Neural cell (in vitro differentiated cells): ENCODE data around the gene GRID1. TPM values are rescaled to one million over a fixed set of nuclear protein-coding genes. Genes with fewer than 3 reads are reported as not detected.

ENCODE experiments used
- H2AFZ ChIP-seq: fragments of 200-600, 300-800 bp; sonication (generic), shearing (Covaris generic); 2 replicates; pipeline ENCODE4 v1.6.0; 2014; ENCODE audit warnings: low read depth, mild to moderate bottlenecking, antibody characterized with exemption, low read length, moderate library complexity
- H3F3A ChIP-seq: fragments of 200-600 bp; shearing (Covaris generic); 2 replicates; pipeline ENCODE4 v1.6.1; 2016; ENCODE audit warnings: mild to moderate bottlenecking, moderate library complexity, mixed read lengths, antibody characterized with exemption, low read length; ENCODE audit not compliant: insufficient read depth, poor library complexity, severe bottlenecking
- H3K27ac ChIP-seq: fragments of 200-600, 300-800 bp; sonication (generic), shearing (Covaris generic); 2 replicates; pipeline ENCODE4 v1.5.1; 2014; ENCODE audit warnings: mild to moderate bottlenecking, low read length, moderate library complexity
- H3K27me3 ChIP-seq: fragments of 300-800, 200-600 bp; sonication (generic), shearing (Covaris generic); 2 replicates; pipeline ENCODE4 v1.6.0; 2014; ENCODE audit warnings: mild to moderate bottlenecking, low read depth, low read length, moderate library complexity; ENCODE audit not compliant: insufficient read depth
- H3K36me3 ChIP-seq: fragments of 300-800, 200-600 bp; sonication (generic), shearing (Covaris generic); 2 replicates; pipeline ENCODE4 v1.5.1; 2014; ENCODE audit warnings: mild to moderate bottlenecking, antibody characterized with exemption, low read length, moderate library complexity; ENCODE audit not compliant: insufficient read depth
- H3K4me2 ChIP-seq: fragments of 300-800, 200-600 bp; sonication (generic), shearing (Covaris generic); 2 replicates; pipeline ENCODE4 v1.6.0; 2014; ENCODE audit warnings: mild to moderate bottlenecking, low read length
- H3K4me3 ChIP-seq: fragments of 300-800, 200-600 bp; sonication (generic), shearing (Covaris generic); 2 replicates; pipeline ENCODE4 v1.5.1; 2014; ENCODE audit warnings: mild to moderate bottlenecking, low read length, moderate library complexity
- H3K79me2 ChIP-seq: fragments of 200-600 bp; shearing (Covaris generic); replicated peaks from 2 replicates; pipeline ENCODE4 v1.6.0; 2014; ENCODE audit warnings: mild to moderate bottlenecking, low read length, moderate library complexity; ENCODE audit not compliant: insufficient read depth
- H3K9ac ChIP-seq: fragments of 300-800, 200-600 bp; sonication (generic), shearing (Covaris generic); 2 replicates; pipeline ENCODE4 v1.6.1; 2016; ENCODE audit warnings: mild to moderate bottlenecking, low read length, mixed read lengths
- H3K9me2 ChIP-seq: fragments of 200-600 bp; shearing (Covaris generic); 2 replicates; pipeline ENCODE4 v1.6.1; 2016; ENCODE audit warnings: mild to moderate bottlenecking, low read length, mixed read lengths; ENCODE audit not compliant: insufficient read depth
- H3K9me3 ChIP-seq: fragments of 200-600, 300-800 bp; sonication (generic), shearing (Covaris generic); 2 replicates; pipeline ENCODE4 v1.6.1; 2016; ENCODE audit warnings: mild to moderate bottlenecking, mixed run types, low read length, moderate library complexity, mixed read lengths
- H4K20me1 ChIP-seq: fragments of 200-600 bp; shearing (Covaris generic); 2 replicates; pipeline ENCODE4 v1.6.1; 2016; ENCODE audit warnings: mild to moderate bottlenecking, mixed run types; ENCODE audit not compliant: insufficient read depth
- CTCF ChIP-seq: fragments of 450-650 bp; IDR thresholded peaks from 2 replicates; pipeline ENCODE4 v1.5.1; 2014; ENCODE audit warnings: antibody characterized with exemption, mild to moderate bottlenecking, moderate library complexity; ENCODE audit not compliant: poor library complexity, severe bottlenecking
- MXI1 ChIP-seq: fragments of 450-650 bp; conservative IDR thresholded peaks from 2 replicates; pipeline ENCODE4 v1.6.1; 2014; ENCODE audit warnings: antibody characterized with exemption, mild to moderate bottlenecking; ENCODE audit not compliant: poor library complexity, severe bottlenecking
- POLR2AphosphoS5 ChIP-seq: IDR thresholded peaks from 2 replicates; pipeline ENCODE4 v1.6.1; 2012
- RAD21 ChIP-seq: fragments of 450-650 bp; conservative IDR thresholded peaks from 2 replicates; pipeline ENCODE4 v1.6.1; 2014; ENCODE audit warnings: antibody characterized with exemption, mild to moderate bottlenecking, moderate library complexity
- REST ChIP-seq: IDR thresholded peaks from 2 replicates; pipeline ENCODE4 v1.6.1; 2012; ENCODE audit warnings: borderline replicate concordance
- SMC3 ChIP-seq: fragments of 450-650 bp; conservative IDR thresholded peaks from 2 replicates; pipeline ENCODE4 v1.6.1; 2014; ENCODE audit warnings: antibody characterized with exemption, mild to moderate bottlenecking, moderate library complexity; ENCODE audit not compliant: poor library complexity
- TAF1 ChIP-seq: IDR thresholded peaks from 2 replicates; pipeline ENCODE4 v1.6.1; 2012; ENCODE audit warnings: low read depth
- polyA plus RNA-seq: library from polyadenylated mRNA; depleted of rRNA; stranded (reverse); fragments of >200 nt; gene quantifications from 2 replicates; pipeline ENCODE4 v1.2.3, GENCODE V29; 2014

The GRID1 gene
- polyA plus RNA-seq, 1 donor from 2014 or later = 7.3 TPM

- no peaks in the 10 kb centered on the region for H3F3A ChIP-seq
- TF ChIP-seq REST (no peak), POLR2AphosphoS5 (no peak), RAD21 (peak; percentile 60), SMC3 (peak; percentile 67), CTCF (peak; percentile 60)
- H3K9me3 ChIP-seq = no peaks in the 10 kb centered on the region
These were observed 370.8 kb downstream of the GRID1 start for GRCh38 chr10:85995791-85996190.

GRCh38 chr10:85993840-85994507, 372.6 kb downstream of the GRID1 start:
- no peak overlapping the region for H3K4me3 ChIP-seq
- H3F3A ChIP-seq = no peaks in the 10 kb centered on the region
- no peaks in the 10 kb centered on the region for H3K36me3 ChIP-seq
- H3K9ac ChIP-seq = no peak overlapping the region
- H3K9me3 ChIP-seq = no peaks in the 10 kb centered on the region
- H3K79me2 ChIP-seq = no peaks in the 10 kb centered on the region
- H3K27me3 ChIP-seq = no peaks in the 10 kb centered on the region
- no peaks in the 10 kb centered on the region for H3K9me2 ChIP-seq
- H3K4me2 ChIP-seq = no peak overlapping the region
- TF ChIP-seq CTCF = no peak
- no peak overlapping the region for H3K27ac ChIP-seq
- H4K20me1 ChIP-seq = no peaks in the 10 kb centered on the region
- no peak overlapping the region for H2AFZ ChIP-seq

More at GRCh38 chr10:85995791-85996190, 370.8 kb downstream of the GRID1 start:
- no peaks in the 10 kb centered on the region for H3K79me2 ChIP-seq
- no peak overlapping the region for H3K9ac ChIP-seq
- no peaks in the 10 kb centered on the region for H3K27me3 ChIP-seq
- no peaks in the 10 kb centered on the region for H4K20me1 ChIP-seq
- no peak overlapping the region for H3K4me2 ChIP-seq
- H3K9me2 ChIP-seq = no peaks in the 10 kb centered on the region
- H3K36me3 ChIP-seq = no peaks in the 10 kb centered on the region
- no peak overlapping the region for H3K27ac ChIP-seq
- no peak overlapping the region for H3K4me3 ChIP-seq
- H2AFZ ChIP-seq = no peak overlapping the region

GRCh38 chr10:85993140-85993539, 373.5 kb downstream of the GRID1 start:
- no peak overlapping the region for H3K4me2 ChIP-seq
- no peaks in the 10 kb centered on the region for H3K9me3 ChIP-seq
- H3K9me2 ChIP-seq = no peaks in the 10 kb centered on the region
- H3K27me3 ChIP-seq = no peaks in the 10 kb centered on the region
- H3F3A ChIP-seq = no peaks in the 10 kb centered on the region
- H3K9ac ChIP-seq = no peak overlapping the region
- no peaks in the 10 kb centered on the region for H3K36me3 ChIP-seq
- H3K79me2 ChIP-seq = no peaks in the 10 kb centered on the region
- no peak overlapping the region for H3K27ac ChIP-seq
- H3K4me3 ChIP-seq = no peak overlapping the region
- no peaks in the 10 kb centered on the region for H4K20me1 ChIP-seq
- TF ChIP-seq SMC3 (no peak), TAF1 (no peak), RAD21 (no peak), MXI1 (no peak)
- H2AFZ ChIP-seq = no peak overlapping the region
